Measurements from ENCODE around the gene RAD51B.

DNA sequence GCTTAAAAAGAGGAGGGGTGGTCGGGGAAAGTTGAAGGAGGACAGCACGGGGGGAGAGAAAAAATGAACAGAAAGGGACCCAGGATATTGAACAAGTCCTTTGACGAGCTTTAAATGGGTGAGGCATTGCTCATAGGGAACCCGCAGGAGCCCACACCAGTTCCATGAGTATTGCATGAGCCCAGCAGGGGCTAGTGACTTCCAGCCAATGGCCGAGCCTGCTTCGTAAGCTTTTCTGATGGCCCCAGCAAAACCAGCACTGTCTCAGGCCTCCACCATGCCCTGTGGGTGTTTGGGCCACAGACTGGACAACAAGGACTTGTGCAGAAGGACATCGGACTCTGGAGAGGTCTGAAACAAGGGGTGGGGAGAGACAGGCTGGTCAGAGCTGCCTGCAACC is 863.7 kb downstream of the RAD51B start:
- TF ChIP-seq, protein P1, sequence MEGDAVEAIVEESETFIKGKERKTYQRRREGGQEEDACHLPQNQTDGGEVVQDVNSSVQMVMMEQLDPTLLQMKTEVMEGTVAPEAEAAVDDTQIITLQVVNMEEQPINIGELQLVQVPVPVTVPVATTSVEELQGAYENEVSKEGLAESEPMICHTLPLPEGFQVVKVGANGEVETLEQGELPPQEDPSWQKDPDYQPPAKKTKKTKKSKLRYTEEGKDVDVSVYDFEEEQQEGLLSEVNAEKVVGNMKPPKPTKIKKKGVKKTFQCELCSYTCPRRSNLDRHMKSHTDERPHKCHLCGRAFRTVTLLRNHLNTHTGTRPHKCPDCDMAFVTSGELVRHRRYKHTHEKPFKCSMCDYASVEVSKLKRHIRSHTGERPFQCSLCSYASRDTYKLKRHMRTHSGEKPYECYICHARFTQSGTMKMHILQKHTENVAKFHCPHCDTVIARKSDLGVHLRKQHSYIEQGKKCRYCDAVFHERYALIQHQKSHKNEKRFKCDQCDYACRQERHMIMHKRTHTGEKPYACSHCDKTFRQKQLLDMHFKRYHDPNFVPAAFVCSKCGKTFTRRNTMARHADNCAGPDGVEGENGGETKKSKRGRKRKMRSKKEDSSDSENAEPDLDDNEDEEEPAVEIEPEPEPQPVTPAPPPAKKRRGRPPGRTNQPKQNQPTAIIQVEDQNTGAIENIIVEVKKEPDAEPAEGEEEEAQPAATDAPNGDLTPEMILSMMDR (optimal IDR thresholded peaks at IDR 0.05 in 1 of 3, IDR thresholded peaks at IDR 0.05 in 1 of 3, conservative IDR thresholded peaks at IDR 0.05 in 1 of 3; ENCODE audit: extremely low read depth in 1 of 3, insufficient read depth in 2 of 3, low read length in 3 of 3): no peak
- no peak for TF ChIP-seq EZH2 (IDR thresholded peaks at IDR 0.05; ENCODE audit: low read length)

Data from keratinocyte (primary cell).